Measurements from ENCODE around the gene RNMT.
"Not testable (repeated sequence)": the region's sequence is repeated elsewhere in the genome, so short reads cannot be mapped to it uniquely, and the experiment has no call there.

RNMT gene

DNA sequence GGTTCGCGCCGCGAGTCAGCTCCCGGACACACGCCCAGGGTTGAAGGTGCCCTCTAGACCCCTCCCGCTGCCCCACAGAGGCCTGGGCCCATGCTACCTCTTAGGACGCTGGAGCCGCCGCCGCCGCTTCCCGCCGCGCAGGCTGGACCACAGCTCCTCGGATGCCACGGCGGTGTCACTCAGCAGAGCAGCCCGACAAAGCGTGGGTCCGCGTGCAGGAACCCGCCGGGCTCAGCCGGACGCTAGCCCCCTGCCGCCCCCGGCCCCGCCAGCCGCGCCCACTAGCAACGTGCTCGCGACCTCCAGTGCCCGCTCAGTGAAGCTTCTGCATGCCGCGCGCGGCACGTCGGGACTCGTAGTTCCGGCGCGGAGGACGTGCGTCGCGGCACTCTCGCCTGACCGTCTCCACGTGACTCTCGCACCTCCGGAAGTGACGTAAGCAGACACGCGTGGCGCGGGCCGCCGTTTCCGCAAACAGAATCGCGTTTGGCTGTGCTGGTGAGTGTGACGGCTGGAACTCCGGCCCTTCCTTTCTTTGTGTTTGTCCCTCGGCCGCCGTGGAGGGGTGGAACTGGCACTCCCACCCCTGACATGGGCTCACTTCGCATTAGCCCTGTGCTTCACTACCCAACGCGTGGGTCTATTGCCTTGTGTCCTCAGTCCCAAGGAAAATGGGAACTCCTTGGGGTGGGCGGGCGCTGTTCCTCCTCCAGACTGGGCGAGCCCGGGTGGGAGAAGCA lies at the start of gene RNMT, which contains the start of gene FAM210A:
TSS of gene RNMT (plus strand) at position 442 of the 740 bp plus-strand sequence. CDS start 4,845 bp downstream, outside the sequence.
TSS of gene FAM210A (minus strand) at position 327 of the 740 bp plus-strand sequence. CDS start 44,481 bp downstream, outside the sequence.
- peak within 1 kb of the TSS; percentile 96 for H3K4me3 ChIP-seq (ENCODE audit: low read depth, low read length)
- TF ChIP-seq, protein P1, sequence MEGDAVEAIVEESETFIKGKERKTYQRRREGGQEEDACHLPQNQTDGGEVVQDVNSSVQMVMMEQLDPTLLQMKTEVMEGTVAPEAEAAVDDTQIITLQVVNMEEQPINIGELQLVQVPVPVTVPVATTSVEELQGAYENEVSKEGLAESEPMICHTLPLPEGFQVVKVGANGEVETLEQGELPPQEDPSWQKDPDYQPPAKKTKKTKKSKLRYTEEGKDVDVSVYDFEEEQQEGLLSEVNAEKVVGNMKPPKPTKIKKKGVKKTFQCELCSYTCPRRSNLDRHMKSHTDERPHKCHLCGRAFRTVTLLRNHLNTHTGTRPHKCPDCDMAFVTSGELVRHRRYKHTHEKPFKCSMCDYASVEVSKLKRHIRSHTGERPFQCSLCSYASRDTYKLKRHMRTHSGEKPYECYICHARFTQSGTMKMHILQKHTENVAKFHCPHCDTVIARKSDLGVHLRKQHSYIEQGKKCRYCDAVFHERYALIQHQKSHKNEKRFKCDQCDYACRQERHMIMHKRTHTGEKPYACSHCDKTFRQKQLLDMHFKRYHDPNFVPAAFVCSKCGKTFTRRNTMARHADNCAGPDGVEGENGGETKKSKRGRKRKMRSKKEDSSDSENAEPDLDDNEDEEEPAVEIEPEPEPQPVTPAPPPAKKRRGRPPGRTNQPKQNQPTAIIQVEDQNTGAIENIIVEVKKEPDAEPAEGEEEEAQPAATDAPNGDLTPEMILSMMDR (IDR thresholded peaks at IDR 0.05; ENCODE audit: borderline replicate concordance, insufficient read depth, low read depth, low read length): no peak

- not testable (repeated sequence) for H3K4me3 ChIP-seq (ENCODE audit: low read depth, low read length)
Observed at GRCh38 chr18:13677350-13677749, 49.1 kb upstream of the RNMT start.

GRCh38 chr18:13680612-13681011 lies 45.9 kb upstream of the RNMT start:
- TF ChIP-seq, protein P1 (IDR thresholded peaks at IDR 0.05; ENCODE audit: borderline replicate concordance, insufficient read depth, low read depth, low read length): peak; percentile 56; the same call in 1 of the 2 replicates
- H3K4me3 ChIP-seq (ENCODE audit: low read depth, low read length): no peak overlapping the region

- H3K4me3 ChIP-seq (ENCODE audit: low read depth, low read length): no peak overlapping the region
- TF ChIP-seq, protein P1 (IDR thresholded peaks at IDR 0.05; ENCODE audit: borderline replicate concordance, insufficient read depth, low read depth, low read length): no peak
Observed at GRCh38 chr18:13681701-13682100, 44.8 kb upstream of the RNMT start.

- H3K4me3 ChIP-seq (ENCODE audit: low read depth, low read length): no peak overlapping the region
- TF ChIP-seq, protein P1 (IDR thresholded peaks at IDR 0.05; ENCODE audit: borderline replicate concordance, insufficient read depth, low read depth, low read length): no peak
Observed at GRCh38 chr18:13684546-13684945, 41.9 kb upstream of the RNMT start.

GRCh38 chr18:13688191-13689136 lies 38.0 kb upstream of the RNMT start:
- TF ChIP-seq, protein P1 (IDR thresholded peaks at IDR 0.05; ENCODE audit: borderline replicate concordance, insufficient read depth, low read depth, low read length): no peak
- no peak overlapping the region for H3K4me3 ChIP-seq (ENCODE audit: low read depth, low read length)

DNA sequence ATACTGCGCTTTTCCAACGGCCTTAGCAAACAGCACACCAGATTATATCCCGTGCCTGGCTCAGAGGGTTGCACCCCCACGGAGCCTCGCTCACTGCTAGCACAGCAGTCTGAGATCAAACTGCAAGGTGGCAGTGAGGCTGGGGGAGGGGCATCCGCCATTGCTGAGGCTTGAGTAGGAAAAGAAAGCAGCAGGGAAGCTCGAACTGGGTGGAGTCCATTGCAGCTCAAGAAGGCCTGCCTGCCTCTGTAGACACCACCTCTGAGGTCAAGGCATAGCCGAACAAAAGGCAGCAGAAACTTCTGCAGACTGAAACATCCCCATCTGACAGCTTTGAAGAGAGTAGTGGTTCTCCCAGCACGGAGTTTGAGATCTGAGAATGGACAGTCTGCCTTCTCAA lies 36.4 kb upstream of the RNMT start:
- not testable (repeated sequence) for H3K4me3 ChIP-seq (ENCODE audit: low read depth, low read length)

GRCh38 chr18:13695337-13695736 lies 31.1 kb upstream of the RNMT start:
- not testable (repeated sequence) for H3K4me3 ChIP-seq (ENCODE audit: low read depth, low read length)
